ENCODE data around the gene MAML3. TPM values are rescaled to one million over a fixed set of nuclear protein-coding genes. Genes with fewer than 3 reads are reported as not detected.

The MAML3 gene
- total RNA-seq, result 2.3 TPM in 2 replicates

DNA sequence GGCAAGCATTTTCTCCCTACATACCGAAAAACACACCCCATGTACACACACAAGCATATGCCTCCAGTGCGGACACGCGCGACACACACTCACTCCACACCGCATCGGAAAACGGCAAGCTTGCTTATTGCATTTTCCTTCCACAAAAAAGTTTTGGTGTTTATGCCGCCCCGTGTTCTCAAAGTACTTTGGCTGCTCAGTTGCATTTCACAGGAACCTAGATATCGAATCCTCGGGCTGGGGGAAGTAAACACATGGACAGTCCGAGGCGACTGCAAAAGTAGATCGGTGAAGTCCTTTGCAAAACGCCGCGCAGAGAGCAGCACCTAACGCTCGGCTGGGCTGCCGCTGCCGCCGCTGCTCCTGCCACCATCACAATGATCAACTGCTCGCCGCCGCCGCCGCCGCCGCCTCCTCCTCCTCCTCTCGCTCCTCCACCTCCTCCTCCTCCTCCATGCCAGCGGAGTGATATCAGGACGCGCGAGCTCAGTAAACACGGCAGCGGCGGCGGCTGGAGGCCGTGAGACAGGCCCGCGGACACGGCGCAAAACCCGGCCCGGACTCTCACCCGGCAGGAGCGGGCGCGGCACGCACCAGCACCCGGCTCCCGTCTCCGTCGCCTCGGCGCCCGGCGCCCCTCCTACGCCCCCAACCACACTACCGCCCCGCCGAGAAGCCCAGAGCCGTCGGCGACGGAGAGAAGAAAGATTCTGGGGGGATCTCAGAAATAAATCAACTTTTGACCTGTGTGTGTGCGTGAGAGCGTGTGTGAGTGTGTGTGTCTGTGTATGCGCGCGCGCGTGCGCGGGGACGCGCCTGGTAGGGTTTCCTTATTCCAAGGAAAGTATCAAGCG, at the start of gene MAML3:
TSS of gene MAML3 (minus strand) at position 467 of the 854 bp plus-strand sequence. CDS start 857 bp downstream, outside the sequence.

Other genes with a start within 250 kb of the MAML3 start
- 49.8 and 66.3 TPM in 2 replicates for gene SCOC, start 219.5 kb upstream of the MAML3 start, total RNA-seq

All from smooth muscle cell of trachea (primary cell).